A549 (cell line): ENCODE results near the gene LRSAM1. TPM values are rescaled to one million over a fixed set of nuclear protein-coding genes. Genes with fewer than 3 reads are reported as not detected.
A peak's percentile ranks its signal among the peaks of the same experiment; 100 is the strongest.

Source experiments
- ATAC-seq, 2 experiments: fragments of 200-7000 bp in 1 of 2; fragments of >200 bp in 1 of 2; cut with Nextera tagmentation in 1 of 2; cut with Tn5 transposase in 1 of 2; 3 replicates each; pipeline versions ENCODE4 v1.8.0 to v1.9.1; 2018 to 2020; ENCODE audit warnings: mild to moderate bottlenecking in 1 of 2, moderate library complexity in 1 of 2
- CTCF ChIA-PET: fragments of 300-600 bp; sonication (Branson Sonifier 250); formaldehyde crosslinking; extraction: SDS; loops from one replicate; lab custom pipeline; 2021; ENCODE audit warnings: antibody characterized with exemption, inconsistent platforms; lab: Yijun Ruan, JAX
- POLR2A ChIA-PET: fragments of 350-600 bp; formaldehyde crosslinking; extraction: SDS; loops from one replicate; lab custom pipeline; 2021; ENCODE audit warnings: antibody characterized with exemption, inconsistent platforms; lab: Yijun Ruan, JAX
- DNase-seq, 2 experiments: peaks; one replicate each; pipeline versions ENCODE4 v3.0.0 to v3.0.0-alpha.2; 2011 to 2016; ENCODE audit warnings: low read depth in 1 of 2, low spot score in 1 of 2
- FAIRE-seq: peaks from 2 replicates; lab custom pipeline; 2011; peaks lifted over from hg19 to GRCh38; lab: Jason Lieb, UNC
- H3K27ac ChIP-seq, 2 experiments: fragments of >200 bp; sonication (Bioruptor Twin); formaldehyde crosslinking; 3 replicates each; pipeline ENCODE4 v1.5.1; 2016 to 2017
- H3K4me1 ChIP-seq: fragments of >200 bp; sonication (Bioruptor Twin); formaldehyde crosslinking; 3 replicates; pipeline ENCODE4 v1.6.1; 2016
- H3K4me2 ChIP-seq: fragments of >200 bp; sonication (Bioruptor Twin); formaldehyde crosslinking; 3 replicates; pipeline ENCODE4 v1.6.1; 2016
- H3K4me3 ChIP-seq: fragments of >200 bp; sonication (Bioruptor Twin); formaldehyde crosslinking; 3 replicates; pipeline ENCODE4 v1.5.1; 2016
- H3K9me3 ChIP-seq: fragments of >200 bp; sonication (Bioruptor Twin); formaldehyde crosslinking; 3 replicates; pipeline ENCODE4 v1.6.1; 2016
- CBX2 ChIP-seq: fragments of 200-600 bp; sonication (generic); IDR thresholded peaks from 2 replicates; pipeline ENCODE4 v1.6.1; 2016; ENCODE audit warnings: low read depth, mild to moderate bottlenecking, borderline replicate concordance
- CBX8 ChIP-seq: fragments of 200-600 bp; sonication (generic); IDR thresholded peaks from 2 replicates; pipeline ENCODE4 v1.6.1; 2016
- FOSB ChIP-seq: fragments of 250-450 bp; sonication (Bioruptor Pico); IDR thresholded peaks from 2 replicates; pipeline ENCODE4 v1.5.0; 2020; ENCODE audit warnings: mild to moderate bottlenecking, moderate library complexity
- FOXS1 ChIP-seq: fragments of 250-450 bp; sonication (Bioruptor Pico); IDR thresholded peaks from 2 replicates; pipeline ENCODE4 v1.5.0; 2020; ENCODE audit warnings: mild to moderate bottlenecking, moderate library complexity
- HOXB5 ChIP-seq: fragments of 250-450 bp; sonication (Bioruptor Pico); IDR thresholded peaks from 2 replicates; pipeline ENCODE4 v1.5.0; 2020; ENCODE audit warnings: mild to moderate bottlenecking, moderate library complexity
- JUN ChIP-seq, 2 experiments: fragments of >200 bp; sonication (Bioruptor Twin); formaldehyde crosslinking; IDR thresholded peaks; 2 replicates in 1 of 2; 3 replicates in 1 of 2; pipeline ENCODE4 v1.6.1; 2016 to 2017
- JUNB ChIP-seq: fragments of >200 bp; sonication (Bioruptor Twin); formaldehyde crosslinking; IDR thresholded peaks from 2 replicates; pipeline ENCODE4 v1.6.1; 2016
- KDM5A ChIP-seq: fragments of 200-600 bp; sonication (generic); IDR thresholded peaks from 2 replicates; pipeline ENCODE4 v1.6.1; 2016; ENCODE audit warnings: antibody characterized with exemption, mild to moderate bottlenecking
- NFE2L2 ChIP-seq: fragments of 150-350 bp; conservative IDR thresholded peaks from 2 replicates; pipeline ENCODE4 v1.6.1; 2014; ENCODE audit warnings: low read length
- NPAS2 ChIP-seq: fragments of 250-450 bp; sonication (Bioruptor Pico); IDR thresholded peaks from 2 replicates; pipeline ENCODE4 v1.8.0; 2022; ENCODE audit warnings: mild to moderate bottlenecking, moderate library complexity, borderline replicate concordance
- PHF8 ChIP-seq: fragments of 200-600 bp; sonication (generic); IDR thresholded peaks from 2 replicates; pipeline ENCODE4 v1.6.1; 2016; ENCODE audit warnings: low read depth, mild to moderate bottlenecking, antibody characterized with exemption, moderate library complexity, borderline replicate concordance
- POLR2A ChIP-seq: IDR thresholded peaks from 2 replicates; pipeline ENCODE4 v1.6.1; 2012; ENCODE audit warnings: mild to moderate bottlenecking, low read length
- POLR2AphosphoS2 ChIP-seq: conservative IDR thresholded peaks from 2 replicates; pipeline ENCODE4 v1.6.1; 2012; ENCODE audit warnings: low read length, improper control_type of control experiment, inconsistent platforms
- RAD21 ChIP-seq, 2 experiments: fragments of >200 bp in 1 of 2; sonication (Bioruptor Twin) in 1 of 2; formaldehyde crosslinking in 1 of 2; IDR thresholded peaks in 1 of 2; conservative IDR thresholded peaks in 1 of 2; 2 replicates in 1 of 2; 3 replicates in 1 of 2; pipeline ENCODE4 v1.6.1; 2012 to 2018; ENCODE audit warnings: inconsistent platforms in 1 of 2
- RARB ChIP-seq: fragments of 250-450 bp; sonication (Bioruptor Pico); IDR thresholded peaks from 2 replicates; pipeline ENCODE4 v1.8.0; 2021; ENCODE audit warnings: mild to moderate bottlenecking, moderate library complexity
- TFCP2L1 ChIP-seq: fragments of 250-450 bp; sonication (Bioruptor Pico); IDR thresholded peaks from 2 replicates; pipeline ENCODE4 v1.5.0; 2021; ENCODE audit warnings: mild to moderate bottlenecking
- TP53 ChIP-seq: fragments of 250-450 bp; sonication (Bioruptor Pico); IDR thresholded peaks from 2 replicates; pipeline ENCODE4 v1.5.0; 2021; ENCODE audit warnings: mild to moderate bottlenecking, moderate library complexity
- WGBS: methylation state at CpG from one replicate; pipeline ENCODE4 v1.1.6; 2017; ENCODE audit errors: missing lambda C conversion rate; 5-methylcytosine and 5-hydroxymethylcytosine counted together
- polyA plus RNA-seq, 4 experiments: library from polyadenylated mRNA; depleted of rRNA in 3 of 4; stranded (reverse); fragments of >200 nt; fragmentation: RNase III in 1 of 4; extraction: RNeasy Plus Mini Kit Qiagen cat#74134 plus additional on column Dnase treatment in 1 of 4; gene quantifications; 2 replicates in 3 of 4; 3 replicates in 1 of 4; pipeline ENCODE4 v1.2.3, GENCODE V29; 2011 to 2017
- TF ChIP-seq, protein P1 (sequence below): fragments of >200 bp; sonication (Bioruptor Twin); formaldehyde crosslinking; IDR thresholded peaks from 3 replicates; pipeline ENCODE4 v1.6.1; 2016
- TF ChIP-seq, protein P2 (sequence below): IDR thresholded peaks from 2 replicates; pipeline ENCODE4 v1.6.1; 2012
- TF ChIP-seq, protein P3 (sequence below): fragments of 200-600 bp; sonication (generic); IDR thresholded peaks from 2 replicates; pipeline ENCODE4 v1.6.1; 2016; ENCODE audit warnings: antibody characterized with exemption, mild to moderate bottlenecking, moderate library complexity
- TF ChIP-seq, protein P4 (sequence below): fragments of >200 bp; sonication (Bioruptor Twin); formaldehyde crosslinking; IDR thresholded peaks from 2 replicates; pipeline ENCODE4 v1.6.1; 2016
- TF ChIP-seq, protein P5 (sequence below): fragments of 250-450 bp; sonication (Bioruptor Pico); IDR thresholded peaks from 2 replicates; pipeline ENCODE4 v1.5.0; 2020; ENCODE audit warnings: low read depth, mild to moderate bottlenecking, moderate library complexity
- TF ChIP-seq, protein P6 (sequence below): fragments of 150-350 bp; IDR thresholded peaks from 2 replicates; pipeline ENCODE4 v1.6.1; 2014; ENCODE audit warnings: low read depth, mild to moderate bottlenecking, low read length

The LRSAM1 gene
- polyA plus RNA-seq, 2 of the 4 experiments (the other 2 are of a cell fraction), result 5.1 to 10.0 TPM

DNA sequence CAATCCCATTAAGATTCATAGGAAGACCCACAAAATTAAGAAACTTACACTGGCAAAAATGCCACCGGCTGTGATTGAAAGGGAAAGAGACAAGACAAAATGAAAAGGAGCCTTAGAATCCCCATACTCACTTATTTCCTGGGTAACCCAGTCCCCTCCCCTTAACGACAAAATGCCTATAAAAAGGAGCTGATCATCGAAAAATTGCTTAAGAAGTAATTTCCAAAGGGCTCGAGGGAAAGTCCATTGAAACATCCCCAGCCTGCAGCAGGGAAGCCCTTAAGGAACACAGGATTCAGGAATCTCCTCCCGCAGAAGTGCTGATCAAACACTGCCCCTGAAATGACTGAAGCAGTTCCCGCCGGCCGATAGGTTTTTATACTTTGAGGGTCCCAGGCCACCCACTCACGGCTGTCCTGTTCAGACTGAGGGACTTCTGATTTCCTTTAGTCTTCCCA lies 27.8 kb upstream of the LRSAM1 start:
- Histone ChIP-seq H3K9me3 (no peaks in the 10 kb centered on the region), H3K4me2 (peak overlapping the region; percentile 96), H3K27ac (peak overlapping the region; percentile 77 to 93), H3K4me3 (peak overlapping the region; percentile 86), H3K4me1 (peaks cover 15% of the 10 kb centered on the region)
- no peak for FAIRE-seq
- CTCF ChIA-PET, result no interaction called here
- no peak for DNase-seq
- ATAC-seq, result no peak
- POLR2A ChIA-PET, result interaction anchor here (1.0 to 1.6 kb wide), 8 partner anchors 11 to 179 kb away, joined by 4 to 23 read pairs (median 8); partner anchors contain the start of genes LRSAM1, RPL12 and SLC2A8
- TF ChIP-seq HOXB5 (CRISPR knock-in tag) (no peak), RAD21 (conservative IDR thresholded peaks at IDR 0.05 in 1 of 2, IDR thresholded peaks at IDR 0.05 in 1 of 2) (no peak), NFE2L2 (no peak), FOSB (CRISPR knock-in tag) (no peak), RARB (CRISPR knock-in tag) (no peak), CBX8 (no peak), TFCP2L1 (CRISPR knock-in tag) (no peak), POLR2A (no peak), CBX2 (no peak), POLR2AphosphoS2 (no peak), PHF8 (no peak)
- TF ChIP-seq, protein P1, sequence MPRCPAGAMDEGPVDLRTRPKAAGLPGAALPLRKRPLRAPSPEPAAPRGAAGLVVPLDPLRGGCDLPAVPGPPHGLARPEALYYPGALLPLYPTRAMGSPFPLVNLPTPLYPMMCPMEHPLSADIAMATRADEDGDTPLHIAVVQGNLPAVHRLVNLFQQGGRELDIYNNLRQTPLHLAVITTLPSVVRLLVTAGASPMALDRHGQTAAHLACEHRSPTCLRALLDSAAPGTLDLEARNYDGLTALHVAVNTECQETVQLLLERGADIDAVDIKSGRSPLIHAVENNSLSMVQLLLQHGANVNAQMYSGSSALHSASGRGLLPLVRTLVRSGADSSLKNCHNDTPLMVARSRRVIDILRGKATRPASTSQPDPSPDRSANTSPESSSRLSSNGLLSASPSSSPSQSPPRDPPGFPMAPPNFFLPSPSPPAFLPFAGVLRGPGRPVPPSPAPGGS, result no peak
- TF ChIP-seq, protein P2, sequence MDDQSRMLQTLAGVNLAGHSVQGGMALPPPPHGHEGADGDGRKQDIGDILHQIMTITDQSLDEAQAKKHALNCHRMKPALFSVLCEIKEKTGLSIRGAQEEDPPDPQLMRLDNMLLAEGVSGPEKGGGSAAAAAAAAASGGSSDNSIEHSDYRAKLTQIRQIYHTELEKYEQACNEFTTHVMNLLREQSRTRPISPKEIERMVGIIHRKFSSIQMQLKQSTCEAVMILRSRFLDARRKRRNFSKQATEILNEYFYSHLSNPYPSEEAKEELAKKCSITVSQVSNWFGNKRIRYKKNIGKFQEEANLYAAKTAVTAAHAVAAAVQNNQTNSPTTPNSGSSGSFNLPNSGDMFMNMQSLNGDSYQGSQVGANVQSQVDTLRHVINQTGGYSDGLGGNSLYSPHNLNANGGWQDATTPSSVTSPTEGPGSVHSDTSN, result no peak
- TF ChIP-seq, protein P3, sequence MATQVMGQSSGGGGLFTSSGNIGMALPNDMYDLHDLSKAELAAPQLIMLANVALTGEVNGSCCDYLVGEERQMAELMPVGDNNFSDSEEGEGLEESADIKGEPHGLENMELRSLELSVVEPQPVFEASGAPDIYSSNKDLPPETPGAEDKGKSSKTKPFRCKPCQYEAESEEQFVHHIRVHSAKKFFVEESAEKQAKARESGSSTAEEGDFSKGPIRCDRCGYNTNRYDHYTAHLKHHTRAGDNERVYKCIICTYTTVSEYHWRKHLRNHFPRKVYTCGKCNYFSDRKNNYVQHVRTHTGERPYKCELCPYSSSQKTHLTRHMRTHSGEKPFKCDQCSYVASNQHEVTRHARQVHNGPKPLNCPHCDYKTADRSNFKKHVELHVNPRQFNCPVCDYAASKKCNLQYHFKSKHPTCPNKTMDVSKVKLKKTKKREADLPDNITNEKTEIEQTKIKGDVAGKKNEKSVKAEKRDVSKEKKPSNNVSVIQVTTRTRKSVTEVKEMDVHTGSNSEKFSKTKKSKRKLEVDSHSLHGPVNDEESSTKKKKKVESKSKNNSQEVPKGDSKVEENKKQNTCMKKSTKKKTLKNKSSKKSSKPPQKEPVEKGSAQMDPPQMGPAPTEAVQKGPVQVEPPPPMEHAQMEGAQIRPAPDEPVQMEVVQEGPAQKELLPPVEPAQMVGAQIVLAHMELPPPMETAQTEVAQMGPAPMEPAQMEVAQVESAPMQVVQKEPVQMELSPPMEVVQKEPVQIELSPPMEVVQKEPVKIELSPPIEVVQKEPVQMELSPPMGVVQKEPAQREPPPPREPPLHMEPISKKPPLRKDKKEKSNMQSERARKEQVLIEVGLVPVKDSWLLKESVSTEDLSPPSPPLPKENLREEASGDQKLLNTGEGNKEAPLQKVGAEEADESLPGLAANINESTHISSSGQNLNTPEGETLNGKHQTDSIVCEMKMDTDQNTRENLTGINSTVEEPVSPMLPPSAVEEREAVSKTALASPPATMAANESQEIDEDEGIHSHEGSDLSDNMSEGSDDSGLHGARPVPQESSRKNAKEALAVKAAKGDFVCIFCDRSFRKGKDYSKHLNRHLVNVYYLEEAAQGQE, result no peak
- TF ChIP-seq, protein P4, sequence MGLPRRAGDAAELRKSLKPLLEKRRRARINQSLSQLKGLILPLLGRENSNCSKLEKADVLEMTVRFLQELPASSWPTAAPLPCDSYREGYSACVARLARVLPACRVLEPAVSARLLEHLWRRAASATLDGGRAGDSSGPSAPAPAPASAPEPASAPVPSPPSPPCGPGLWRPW, result no peak
- TF ChIP-seq, protein P5, sequence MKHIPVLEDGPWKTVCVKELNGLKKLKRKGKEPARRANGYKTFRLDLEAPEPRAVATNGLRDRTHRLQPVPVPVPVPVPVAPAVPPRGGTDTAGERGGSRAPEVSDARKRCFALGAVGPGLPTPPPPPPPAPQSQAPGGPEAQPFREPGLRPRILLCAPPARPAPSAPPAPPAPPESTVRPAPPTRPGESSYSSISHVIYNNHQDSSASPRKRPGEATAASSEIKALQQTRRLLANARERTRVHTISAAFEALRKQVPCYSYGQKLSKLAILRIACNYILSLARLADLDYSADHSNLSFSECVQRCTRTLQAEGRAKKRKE (CRISPR knock-in tag), result no peak
- WGBS, result 14% methylated on average over 2 of the region's 9 CpGs

DNA sequence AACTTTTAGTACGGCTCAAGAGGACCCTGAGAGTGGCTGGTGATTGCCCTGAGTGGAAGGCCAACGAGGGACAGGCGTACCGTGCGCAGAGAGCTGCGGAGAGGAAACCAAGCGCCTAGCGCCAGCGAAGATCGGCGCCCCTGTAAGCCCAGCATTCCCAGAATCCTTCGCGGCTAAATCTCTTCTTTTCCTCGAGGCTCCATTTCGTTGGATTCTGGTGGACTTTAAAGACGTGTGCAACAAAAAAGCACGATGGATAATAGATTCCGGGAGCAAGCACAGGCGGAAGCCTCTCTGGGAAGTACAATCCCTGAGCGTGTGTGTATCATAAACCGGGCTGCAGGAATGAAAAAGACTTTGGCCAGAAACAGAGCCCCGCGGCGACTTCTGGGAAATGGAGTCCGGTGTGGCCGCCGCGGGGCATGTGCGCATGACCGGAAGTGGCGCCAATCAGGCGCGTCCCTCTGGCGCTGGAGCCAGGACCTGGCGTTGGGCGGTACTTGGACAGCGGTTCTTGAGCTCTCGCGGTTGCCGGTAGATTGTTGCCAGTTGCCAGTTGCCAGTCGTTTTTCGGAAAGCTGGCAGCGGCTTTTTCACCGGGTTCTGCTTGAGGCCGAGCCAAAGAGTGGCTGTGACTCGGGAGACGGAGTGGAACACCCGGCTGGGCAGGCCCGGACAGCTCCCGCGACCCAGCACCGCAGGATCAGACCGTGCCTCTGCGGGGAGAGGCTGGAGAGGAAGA lies 27.2 kb upstream of the LRSAM1 start, which contains the start of gene ZNF79:
Gene ZNF79 (plus strand): TSS at position 449 of the 742 bp plus-strand sequence. CDS start 406 bp downstream, outside the sequence.
- peak; percentile 99 to 100 for ATAC-seq
- H3K4me2 ChIP-seq, result peak within 1 kb of the TSS; percentile 96
- ChIA-PET CTCF (interaction anchor here (0.7 to 1.1 kb wide), 4 partner anchors 9 to 482 kb away, joined by 3 read pairs; no protein-coding TSS in a partner anchor), POLR2A (interaction anchor here (0.7 to 1.6 kb wide), 12 partner anchors 9 to 179 kb away, joined by 3 to 23 read pairs (median 5); partner anchors contain the start of genes LRSAM1, RPL12 and SLC2A8)
- DNase-seq, result peak; percentile 92 to 97
- H3K4me1 ChIP-seq, result peaks cover 10% of the 10 kb centered on the region; the same call in 2 of the 3 replicates
- H3K9me3 ChIP-seq, result no peaks in the 10 kb centered on the region
- peak within 1 kb of the TSS; percentile 77 to 93 for H3K27ac ChIP-seq
- no peak for FAIRE-seq
- H3K4me3 ChIP-seq, result peak within 1 kb of the TSS; percentile 86
- whole genome bisulfite sequencing, result under 1% methylated on average over 45 of the region's 54 CpGs
- no peak for TF ChIP-seq JUNB
- no peak for TF ChIP-seq NPAS2
- no peak for TF ChIP-seq TP53 (CRISPR knock-in tag)
- TF ChIP-seq POLR2A, result peak; percentile 74
- peak; percentile 56 to 79; a peak in 3 of 5 replicates for TF ChIP-seq JUN (IDR thresholded peaks at IDR 0.05)
- TF ChIP-seq, protein P6, sequence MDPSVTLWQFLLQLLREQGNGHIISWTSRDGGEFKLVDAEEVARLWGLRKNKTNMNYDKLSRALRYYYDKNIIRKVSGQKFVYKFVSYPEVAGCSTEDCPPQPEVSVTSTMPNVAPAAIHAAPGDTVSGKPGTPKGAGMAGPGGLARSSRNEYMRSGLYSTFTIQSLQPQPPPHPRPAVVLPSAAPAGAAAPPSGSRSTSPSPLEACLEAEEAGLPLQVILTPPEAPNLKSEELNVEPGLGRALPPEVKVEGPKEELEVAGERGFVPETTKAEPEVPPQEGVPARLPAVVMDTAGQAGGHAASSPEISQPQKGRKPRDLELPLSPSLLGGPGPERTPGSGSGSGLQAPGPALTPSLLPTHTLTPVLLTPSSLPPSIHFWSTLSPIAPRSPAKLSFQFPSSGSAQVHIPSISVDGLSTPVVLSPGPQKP, result 0 out of 2 replicates have a peak, but pooled peaks have one; percentile 53
- TF ChIP-seq, protein P1, result peak; percentile 42; the same call in 1 of the 3 replicates
- peak; percentile 65 for TF ChIP-seq KDM5A
- TF ChIP-seq FOXS1 (CRISPR knock-in tag), result no peak
